DMS53 (cell line): Measurements from ENCODE around the gene AHI1.
A peak's percentile ranks its signal among the peaks of the same experiment; 100 is the strongest.
"Not testable (repeated sequence)": the region's sequence is repeated elsewhere in the genome, so short reads cannot be mapped to it uniquely, and the experiment has no call there.

Source experiments
- DNase-seq: peaks from one replicate; lab custom pipeline; 2025; lab: John Stamatoyannopoulos, UW

AHI1 gene

DNA sequence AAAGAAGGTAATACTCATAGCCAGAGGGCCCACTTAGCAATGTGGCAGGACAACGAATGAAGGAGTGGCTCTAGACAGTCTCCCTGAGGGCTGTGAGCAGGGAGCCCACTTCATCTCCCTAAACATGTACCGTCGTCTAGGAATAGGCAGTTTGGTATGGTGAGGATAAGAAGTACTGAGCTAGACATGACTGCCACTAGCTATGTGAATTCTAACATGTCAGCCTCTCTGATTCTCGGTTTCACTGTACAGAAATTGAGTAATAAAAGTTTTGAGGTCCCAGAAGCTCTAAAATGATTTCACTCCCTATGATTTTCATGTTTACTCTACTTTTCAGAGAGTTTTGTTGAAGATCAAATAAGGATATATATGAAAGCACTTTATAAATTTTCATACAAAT lies 107.1 kb downstream of the AHI1 start:
- DNase-seq, result no peak

DNA sequence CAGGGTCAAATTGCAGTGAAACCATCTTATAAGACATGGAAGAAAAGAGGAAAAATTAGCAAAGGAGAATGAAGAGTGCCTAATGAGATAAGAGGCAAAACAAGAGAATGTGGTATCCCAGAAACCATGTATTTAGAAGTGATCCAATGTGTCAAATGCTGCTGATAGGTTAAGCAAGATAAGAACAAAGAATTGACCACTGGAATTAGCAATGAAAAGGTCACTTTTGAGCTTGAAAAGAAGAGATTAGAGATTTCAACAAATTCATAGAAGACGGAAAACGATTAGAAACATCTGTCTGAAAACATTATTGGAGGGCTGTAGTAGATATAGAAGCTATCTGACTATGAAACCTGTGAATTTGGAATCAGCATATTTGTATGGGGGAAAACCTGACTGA lies 112.2 kb downstream of the AHI1 start:
- no peak for DNase-seq

DNA sequence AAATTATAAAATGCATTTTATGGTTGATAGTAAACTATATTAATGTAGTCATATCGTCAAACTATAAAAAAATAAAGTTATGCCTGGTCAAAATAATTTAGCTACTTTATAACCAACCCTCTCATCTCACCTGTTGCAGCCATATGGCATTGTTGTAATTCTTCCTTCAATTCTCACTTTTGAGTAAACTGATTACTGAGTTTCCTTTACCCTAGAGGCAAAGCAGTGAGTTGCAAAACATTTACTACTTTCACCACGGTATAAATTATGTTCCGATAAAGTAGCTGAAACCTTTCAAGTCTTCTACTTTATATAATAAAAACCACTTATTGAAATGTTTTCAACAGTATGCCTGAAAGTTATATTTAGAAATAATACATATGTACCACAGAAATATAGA lies 113.8 kb downstream of the AHI1 start:
- no peak for DNase-seq

DNA sequence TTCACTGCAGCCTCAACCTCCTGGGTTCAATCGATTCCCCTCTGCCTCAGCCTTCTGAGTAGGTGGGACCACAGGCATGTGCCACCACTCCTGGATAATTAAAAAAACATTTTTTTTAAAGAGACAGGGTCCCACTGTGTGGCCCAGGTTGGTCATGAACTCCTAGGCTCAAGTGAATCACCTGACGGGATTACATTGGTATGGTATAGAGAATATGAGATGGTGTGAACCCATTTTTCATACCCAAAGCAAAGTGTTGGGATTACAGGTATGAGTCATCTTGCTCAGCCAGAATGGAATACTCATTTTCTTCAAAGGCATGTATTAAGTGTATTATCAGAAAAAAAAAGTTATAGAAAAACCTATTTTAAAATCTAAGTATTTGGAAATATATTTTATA lies 114.2 kb downstream of the AHI1 start:
- no peak for DNase-seq

DNA sequence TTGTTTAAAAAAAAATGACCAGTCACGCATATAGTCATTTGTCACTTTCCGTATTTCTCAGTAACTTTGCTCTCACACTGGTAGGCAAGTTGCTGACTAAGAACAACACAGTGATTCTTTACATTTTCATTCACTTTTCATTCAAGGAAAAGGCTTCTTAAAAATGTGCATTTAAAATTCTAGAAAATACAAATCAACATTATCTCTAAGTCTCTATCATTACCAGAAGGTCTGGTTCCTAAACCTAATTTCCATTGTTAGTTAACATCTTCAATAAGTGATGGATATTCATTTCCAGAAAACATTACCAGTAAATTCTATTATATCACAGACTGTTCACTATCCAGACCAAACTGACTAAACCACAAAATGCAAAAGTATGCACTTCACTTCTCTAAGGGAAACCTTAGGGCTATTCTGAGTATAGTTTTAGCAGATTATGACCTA lies 115.3 kb downstream of the AHI1 start:
- no peak for DNase-seq

DNA sequence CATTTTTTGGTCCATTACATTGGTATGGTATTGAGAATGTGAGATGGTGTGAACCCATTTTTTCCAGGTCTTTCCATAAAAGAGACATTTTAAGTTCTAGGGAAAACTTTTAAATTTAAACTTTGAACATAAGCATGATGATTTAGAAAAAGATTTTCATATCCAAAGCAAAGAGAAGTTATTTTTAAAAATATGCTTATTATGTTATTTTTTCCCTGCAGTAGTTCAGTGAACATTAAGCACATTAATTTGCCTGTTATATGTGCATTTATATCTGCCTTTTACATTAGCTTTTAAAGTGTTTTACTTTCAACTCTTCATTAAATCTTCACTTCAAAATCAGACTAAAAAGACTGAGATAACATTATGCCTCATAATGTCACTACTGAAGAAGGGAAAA lies 116.7 kb downstream of the AHI1 start:
- no peak for DNase-seq

DNA sequence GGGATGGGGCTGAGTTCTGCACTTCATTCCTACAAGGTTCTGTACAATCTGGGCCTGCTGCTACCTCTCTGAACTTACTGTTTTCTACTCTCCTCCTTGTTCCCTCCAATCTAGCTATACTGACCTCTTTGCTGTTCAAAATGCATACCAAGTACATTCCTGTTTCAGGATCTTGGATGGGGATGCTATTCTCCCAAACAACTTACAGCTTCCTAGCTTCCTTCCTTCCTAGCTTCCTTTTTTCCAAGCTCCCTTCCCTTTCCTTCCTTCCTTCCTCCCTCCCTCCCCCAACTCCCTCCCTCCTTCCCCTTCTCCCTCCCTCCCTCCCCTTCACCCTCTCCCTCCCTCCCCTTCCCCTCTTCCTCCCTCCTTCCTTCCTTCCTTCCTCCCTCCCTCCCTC lies 117.9 kb downstream of the AHI1 start:
- DNase-seq, result no peak

DNA sequence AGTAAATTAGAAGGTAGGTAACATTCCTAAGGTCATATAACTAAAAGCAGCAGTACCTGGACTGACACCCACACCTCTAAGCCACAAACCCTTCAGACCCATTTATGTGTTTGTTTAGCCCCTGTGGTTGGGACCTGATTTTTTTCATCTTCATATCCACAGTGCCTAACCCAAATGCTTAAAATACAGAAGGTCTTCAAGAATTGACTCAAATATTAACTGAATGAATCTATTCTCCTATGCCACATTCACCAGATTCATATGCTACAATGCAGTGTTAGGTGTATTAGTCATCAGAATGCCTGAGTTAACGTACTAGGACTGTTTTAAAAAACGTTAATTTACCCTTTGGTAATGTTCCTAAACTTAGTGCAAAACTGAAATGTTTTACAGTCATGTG lies 124.8 kb downstream of the AHI1 start:
- no peak for DNase-seq

DNA sequence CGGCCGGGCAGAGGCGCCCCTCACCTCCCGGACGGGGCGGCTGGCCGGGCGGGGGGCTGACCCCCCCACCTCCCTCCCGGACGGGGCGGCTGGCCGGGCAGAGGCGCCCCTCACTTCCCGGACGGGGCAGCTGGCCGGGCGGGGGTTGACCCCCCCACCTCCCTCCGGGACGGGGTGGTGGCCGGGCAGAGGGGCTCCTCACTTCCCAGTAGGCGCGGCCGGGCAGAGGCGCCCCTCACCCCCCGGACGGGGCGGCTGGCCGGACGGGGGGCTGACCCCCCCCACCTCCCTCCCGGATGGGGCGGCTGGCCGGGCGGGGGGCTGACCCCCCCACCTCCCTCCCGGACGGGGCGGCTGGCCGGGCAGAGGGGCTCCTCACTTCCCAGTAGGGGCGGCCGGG lies 133.9 kb downstream of the AHI1 start:
- DNase-seq, result not testable (repeated sequence)

DNA sequence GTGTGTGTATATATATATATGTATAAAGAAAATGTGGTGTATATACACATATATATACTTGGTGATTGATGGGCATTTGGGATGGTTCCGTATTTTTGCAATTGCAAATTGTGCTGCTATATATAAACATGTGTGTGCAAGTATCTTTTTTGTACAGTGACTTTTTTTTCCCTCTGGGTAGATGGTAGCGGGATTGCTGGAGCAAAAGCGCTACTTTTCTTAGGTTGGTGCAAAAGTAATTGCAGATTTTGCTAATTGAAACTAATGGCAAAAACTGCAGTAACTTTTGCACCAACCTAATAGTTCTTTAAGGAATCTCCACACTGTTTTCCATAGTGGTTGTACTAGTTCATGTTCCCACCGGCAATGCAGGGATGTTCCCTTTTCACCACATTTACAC lies 135.4 kb downstream of the AHI1 start:
- DNase-seq, result no peak

DNA sequence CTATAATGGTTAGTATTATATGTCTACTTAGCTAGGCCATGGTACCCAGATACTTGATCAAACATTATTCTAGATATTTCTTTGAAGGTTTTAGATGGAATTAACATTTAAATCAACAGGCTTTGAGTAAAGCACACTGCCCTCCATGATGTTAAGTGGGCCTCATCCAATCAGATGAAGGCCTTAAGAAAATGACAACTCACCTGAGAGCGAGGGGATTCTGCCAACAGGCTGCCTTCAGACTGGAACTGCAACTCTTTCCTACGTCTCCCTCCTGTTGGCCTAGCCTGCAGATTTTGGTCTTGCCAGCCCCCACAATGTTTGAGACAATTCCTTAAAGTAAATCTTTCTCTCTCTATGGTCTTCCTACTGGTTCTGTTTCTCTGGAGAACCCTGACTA lies 137.3 kb downstream of the AHI1 start:
- no peak for DNase-seq

DNA sequence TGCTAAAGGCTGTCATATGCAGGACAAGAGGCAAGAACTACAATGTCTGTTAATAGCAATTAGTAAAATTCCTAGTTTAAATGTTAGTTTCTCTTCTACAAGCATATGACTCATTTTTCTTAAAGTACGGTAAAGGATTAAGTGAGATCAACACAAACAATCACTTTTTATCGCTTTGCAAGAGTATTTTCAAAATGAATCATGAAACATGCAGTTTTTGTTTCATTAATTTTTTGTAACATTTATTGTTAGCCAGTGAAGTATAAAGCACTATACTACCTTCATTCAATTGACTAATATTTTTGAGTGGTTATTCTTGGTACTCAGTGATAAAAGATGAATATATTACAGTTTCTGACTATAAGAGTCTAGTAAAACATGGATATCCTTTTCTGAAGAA lies 138.6 kb downstream of the AHI1 start:
- DNase-seq, result no peak

DNA sequence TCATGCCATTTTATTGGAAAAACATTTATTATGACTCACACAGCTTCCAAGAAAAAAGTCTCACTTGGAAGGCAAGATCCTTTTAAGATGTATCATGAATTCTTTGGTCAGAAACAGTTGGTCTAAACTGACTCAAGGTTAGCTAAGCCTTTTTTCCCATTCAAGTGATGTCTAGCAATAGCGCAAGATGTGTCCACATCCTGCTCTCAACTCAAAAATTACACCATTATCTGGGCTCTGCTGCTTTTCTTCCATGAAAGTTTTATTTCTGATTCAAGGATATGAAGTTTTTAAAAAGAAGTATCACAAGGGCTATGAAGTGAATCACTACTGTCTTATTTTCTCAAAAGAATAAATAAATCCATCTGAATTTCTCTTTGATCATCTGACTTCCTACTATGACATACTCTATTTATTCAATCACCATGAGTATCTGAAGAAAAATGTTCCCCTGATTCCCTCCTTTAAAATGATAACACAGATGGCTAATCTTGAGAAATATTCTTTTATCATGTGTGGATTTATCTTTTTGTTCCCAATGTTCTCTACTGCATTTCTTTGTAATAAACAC lies 139.2 kb downstream of the AHI1 start:
- DNase-seq, result no peak

DNA sequence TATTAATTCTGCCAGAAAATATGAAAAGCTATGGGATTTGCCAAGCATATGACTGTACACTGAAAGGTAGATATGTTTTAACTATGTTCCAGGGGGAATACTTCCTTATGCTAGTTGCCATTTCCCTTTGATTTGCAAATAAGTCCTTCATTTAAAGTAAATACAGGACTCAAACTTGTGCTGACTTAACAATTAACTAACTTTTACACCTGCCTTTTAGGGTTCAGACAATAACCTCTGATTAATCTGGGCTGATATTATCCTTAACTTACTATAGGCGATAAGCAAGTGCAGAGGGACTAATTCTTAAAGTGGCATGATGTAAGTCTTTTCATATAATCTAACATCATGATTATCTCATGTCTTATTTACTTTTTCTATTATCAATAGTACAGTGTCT lies 143.1 kb downstream of the AHI1 start:
- DNase-seq, result no peak

DNA sequence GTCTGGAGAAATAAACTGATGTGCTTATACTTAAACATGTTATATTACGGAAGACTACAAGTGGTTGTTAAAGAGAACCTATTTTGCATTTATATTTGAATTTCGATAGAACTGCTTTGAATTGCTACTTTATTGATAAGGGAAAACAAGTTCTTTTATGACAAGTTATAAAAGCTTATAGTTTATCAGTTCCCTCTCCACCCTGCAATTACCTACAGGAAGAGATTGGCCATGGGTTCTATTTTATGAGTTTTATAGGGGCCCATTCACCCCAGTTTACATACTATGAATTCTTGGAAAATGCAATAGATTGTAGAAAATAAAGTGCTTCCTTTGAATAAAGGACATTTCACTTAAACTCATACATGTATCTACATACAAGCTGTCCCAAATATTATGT lies 144.4 kb downstream of the AHI1 start:
- DNase-seq, result no peak

DNA sequence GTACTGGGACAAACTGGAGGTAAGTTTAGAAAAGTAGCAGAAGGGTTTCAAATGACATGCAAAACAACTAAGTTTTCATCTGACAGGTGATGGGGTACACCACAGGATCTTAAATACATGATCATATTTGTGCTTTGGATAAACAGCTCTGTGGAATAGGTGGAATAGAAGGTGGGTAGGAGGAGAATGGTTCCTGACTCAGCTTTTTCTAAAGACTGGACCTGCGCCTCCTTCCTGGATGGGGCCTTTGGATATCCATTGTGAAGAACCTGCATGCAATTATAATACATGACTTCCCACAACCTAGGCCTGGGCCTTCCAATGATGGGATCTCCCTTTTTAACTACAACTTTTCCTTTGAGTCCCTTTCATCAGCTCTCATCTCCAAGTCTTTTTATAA lies 145.9 kb downstream of the AHI1 start:
- no peak for DNase-seq

DNA sequence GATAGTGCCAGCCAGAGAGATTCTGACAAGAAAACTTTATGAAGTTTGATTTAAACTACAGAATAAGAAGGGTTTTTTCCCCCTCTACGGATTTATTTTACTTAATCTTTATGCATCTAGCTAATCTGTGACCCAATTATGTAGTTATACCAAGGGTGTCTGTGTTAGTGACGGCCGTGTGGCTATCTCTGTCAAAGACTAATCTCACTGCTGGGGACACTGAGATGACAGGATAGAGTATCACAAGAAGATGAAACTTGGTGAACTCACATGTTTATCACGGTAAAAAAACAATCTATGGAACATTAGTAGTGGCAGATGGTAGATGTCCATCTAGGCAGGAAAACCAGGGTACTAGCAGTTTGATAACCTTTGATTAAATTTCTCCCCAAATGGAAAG lies 149.7 kb downstream of the AHI1 start:
- DNase-seq, result no peak

DNA sequence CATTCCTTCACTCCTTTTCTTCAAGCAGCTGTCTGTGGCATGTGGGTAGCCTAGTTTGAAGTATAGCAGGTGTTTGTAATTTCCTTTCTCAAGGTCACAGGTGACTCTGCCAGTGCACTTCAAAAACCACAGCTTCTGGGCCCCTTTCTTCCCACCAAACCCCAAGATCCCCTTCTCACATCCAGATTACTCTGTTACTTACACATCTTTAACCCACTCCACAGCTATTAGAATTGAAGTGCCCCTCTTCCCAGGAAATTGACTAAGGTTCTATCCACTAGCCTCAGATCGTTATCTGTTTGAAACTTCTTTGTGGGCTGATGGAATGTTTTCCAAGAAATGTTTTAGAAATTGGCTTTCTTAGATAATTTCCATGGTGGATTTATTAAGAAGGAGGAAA lies 150.8 kb downstream of the AHI1 start:
- no peak for DNase-seq

DNA sequence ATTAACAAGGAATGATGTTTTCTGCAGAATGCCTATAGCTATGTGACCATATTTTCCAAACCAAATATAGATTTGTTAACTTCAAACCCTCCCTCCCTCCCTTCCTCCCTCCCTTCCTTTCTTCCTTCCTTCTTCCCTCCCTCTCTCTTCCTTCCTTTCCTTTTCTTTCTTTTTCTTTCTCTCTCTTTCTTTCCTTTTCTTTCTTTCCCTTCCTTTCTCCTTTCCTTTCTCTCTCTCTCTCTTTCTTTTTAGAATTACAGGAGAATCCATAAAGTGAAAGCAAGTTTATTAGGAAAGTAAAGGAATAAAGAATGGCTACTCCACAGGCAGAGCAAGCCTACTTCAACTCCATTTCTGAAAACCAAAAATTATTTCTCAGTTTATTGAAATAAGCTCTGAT lies 153.0 kb downstream of the AHI1 start:
- no peak for DNase-seq

DNA sequence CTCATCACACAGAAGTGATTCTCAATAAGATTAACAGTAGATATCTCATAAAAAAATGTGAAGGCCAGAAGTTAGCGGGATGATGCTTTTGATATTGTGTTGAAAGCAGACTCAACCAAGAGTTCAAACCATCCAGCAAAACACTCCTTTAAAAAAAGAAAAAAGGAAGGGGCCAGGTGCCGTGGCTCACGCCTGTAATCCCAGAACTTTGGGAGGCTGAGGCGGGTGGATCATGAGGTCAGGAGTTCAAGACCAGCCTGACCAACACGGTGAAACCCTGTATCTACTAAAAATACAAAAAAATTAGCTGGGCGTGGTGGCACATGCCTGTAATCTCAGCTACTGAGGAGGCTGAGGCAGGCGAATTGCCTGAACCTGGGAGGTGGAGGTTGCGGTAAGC lies 157.6 kb downstream of the AHI1 start:
- DNase-seq, result not testable (repeated sequence)

DNA sequence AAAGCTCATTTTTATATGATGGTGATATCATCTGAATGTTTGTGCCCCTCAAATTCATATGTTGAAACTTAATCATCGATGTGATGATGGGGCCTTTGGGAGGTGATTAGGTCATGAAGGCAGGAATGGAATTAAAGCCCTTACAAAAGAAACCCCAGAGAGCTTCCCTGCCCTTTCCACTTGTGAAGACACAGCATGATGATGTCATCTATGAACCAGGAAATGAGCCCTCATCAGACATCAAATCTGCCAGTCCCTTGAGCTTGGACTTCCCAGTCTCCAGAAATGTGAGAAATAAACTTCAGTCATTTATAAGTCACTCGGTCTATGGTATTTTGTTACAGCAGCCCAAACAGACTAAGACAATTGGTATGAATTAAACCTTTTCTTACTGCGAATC lies 163.4 kb downstream of the AHI1 start:
- DNase-seq, result peak; percentile 72

DNA sequence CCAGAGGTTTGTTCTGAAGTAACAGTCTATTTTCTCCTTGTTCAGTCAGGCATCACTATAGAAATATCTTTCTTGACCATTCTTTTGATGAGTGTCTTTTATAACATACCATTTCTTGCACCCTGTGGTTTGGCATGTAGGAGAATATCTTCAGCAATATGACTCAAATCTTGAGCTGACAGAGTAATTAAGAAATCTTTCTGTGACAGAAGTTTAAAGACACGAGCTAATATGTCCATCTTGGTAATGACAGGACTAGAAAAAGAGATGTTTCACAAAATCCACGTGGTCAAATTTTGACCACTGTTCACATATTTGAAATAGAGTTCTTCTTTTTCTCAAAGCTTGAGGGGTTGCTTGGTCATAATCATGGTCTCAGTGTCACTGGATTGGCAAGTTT lies 166.5 kb downstream of the AHI1 start:
- DNase-seq, result no peak

DNA sequence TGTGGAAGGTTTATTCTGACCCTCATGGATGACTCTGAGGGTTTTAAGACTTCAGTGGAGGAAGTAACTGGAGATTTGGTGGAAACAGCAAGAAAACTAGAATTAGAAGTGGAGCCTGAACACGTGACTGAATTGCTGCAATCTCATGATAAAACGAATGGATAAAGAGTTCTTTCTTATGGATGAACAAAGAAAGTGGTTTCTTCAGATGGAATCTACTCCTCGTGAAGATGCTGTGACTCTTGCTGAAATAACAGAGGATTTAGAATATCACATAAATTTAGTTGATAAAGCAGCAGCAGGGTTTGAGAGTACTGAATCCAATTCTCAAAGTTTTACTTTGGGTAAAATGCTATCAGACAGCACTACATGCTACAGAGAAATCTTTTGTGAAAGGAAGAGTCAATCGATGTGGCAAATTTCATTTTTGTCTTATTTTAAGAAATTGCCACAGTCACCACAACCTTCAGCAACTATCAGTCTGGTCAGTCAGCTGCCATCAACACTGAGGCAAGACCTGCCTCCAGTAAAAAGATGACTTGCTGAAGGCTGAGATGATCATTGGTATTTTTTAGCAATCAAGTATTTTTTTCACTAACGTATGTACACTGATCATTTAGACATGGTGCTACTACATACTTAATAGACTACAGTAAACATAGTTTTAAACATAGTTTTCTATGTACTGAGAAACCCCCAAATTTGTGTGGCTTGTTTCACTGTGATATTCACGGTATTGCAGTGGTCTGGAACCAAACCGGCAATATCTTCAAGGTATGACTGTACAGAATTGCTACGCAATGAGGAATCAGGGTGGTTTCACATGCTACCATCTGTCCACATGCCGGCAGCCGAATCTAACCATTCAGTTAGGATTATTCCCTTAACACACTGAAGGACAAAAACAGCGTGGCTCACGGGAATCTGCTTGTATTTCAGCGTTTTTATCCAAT lies 167.4 kb downstream of the AHI1 start:
- no peak for DNase-seq

DNA sequence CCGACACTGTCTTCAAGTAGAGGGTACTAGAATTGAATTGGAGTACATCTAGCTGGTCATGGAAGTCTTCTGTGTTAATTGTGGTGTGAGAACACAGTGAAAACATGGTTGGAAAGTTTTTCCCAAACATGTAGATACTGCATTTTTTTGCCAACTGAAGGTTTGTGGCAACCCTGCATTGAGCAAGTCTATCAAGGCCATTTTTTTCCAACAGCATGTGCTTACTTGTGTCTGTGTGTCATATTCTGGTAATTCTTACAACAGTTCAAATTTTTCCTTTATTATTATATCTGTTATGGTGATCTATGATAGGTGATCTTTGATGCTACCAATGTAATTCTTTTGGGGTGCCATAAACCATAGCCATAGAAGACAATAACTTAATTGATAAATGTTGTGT lies 169.4 kb downstream of the AHI1 start:
- no peak for DNase-seq
